ENCODE results near the gene ELF1. TPM values are rescaled to one million over a fixed set of nuclear protein-coding genes. Genes with fewer than 3 reads are reported as not detected.
"Not testable (repeated sequence)": the region's sequence is repeated elsewhere in the genome, so short reads cannot be mapped to it uniquely, and the experiment has no call there.

Gene ELF1
- total RNA-seq, 1 experiment from 2014 or later = 15.3 TPM

- Histone ChIP-seq H3K9me2 (replicated peaks; ENCODE audit: low read length) (no peaks in the 10 kb centered on the region), H3K79me2 (ENCODE audit: low read length) (no peaks in the 10 kb centered on the region), H3K4me3 (ENCODE audit: low read length) (no peak overlapping the region), H3K27ac (ENCODE audit: low read length) (no peak overlapping the region), H3K4me1 (ENCODE audit: insufficient read depth, low read length) (no peaks in the 10 kb centered on the region), H2AFZ (ENCODE audit: low read length) (no peak overlapping the region), H3K36me3 (ENCODE audit: low read depth, low read length) (no peaks in the 10 kb centered on the region), H4K20me1 (ENCODE audit: low read length) (no peaks in the 10 kb centered on the region), H3K9me3 (ENCODE audit: low read length) (no peaks in the 10 kb centered on the region), H3F3A (ENCODE audit: low read length, unreplicated experiment) (no peaks in the 10 kb centered on the region), H3K4me2 (ENCODE audit: low read length) (no peak overlapping the region), H3K27me3 (ENCODE audit: low read length) (no peaks in the 10 kb centered on the region), H3K9ac (ENCODE audit: low read length) (no peak overlapping the region)
- no peak for ATAC-seq
- POLR2A ChIA-PET (ENCODE audit: unreplicated experiment) = no interaction called here
- intact Hi-C loops (cut with micrococcal nuclease) = no loop called here
- no peak for DNase-seq
- no peak for TF ChIP-seq CTCF (conservative IDR thresholded peaks at IDR 0.05; ENCODE audit: low read depth, low read length)
- TF ChIP-seq EZH2 (IDR thresholded peaks at IDR 0.05; ENCODE audit: low read length, unreplicated experiment) = no peak
- TF ChIP-seq EZH2phosphoT487 (IDR thresholded peaks at IDR 0.05; ENCODE audit: borderline replicate concordance, low read length) = no peak
- CTCF ChIA-PET = no interaction called here
- no TSS peak for BruUV-seq (replicated peaks)
These were observed 133.1 kb downstream of the ELF1 start for GRCh38 chr13:40886017-40886416.

GRCh38 chr13:40884175-40884574 is 134.9 kb downstream of the ELF1 start:
- H3K4me1 ChIP-seq (ENCODE audit: insufficient read depth, low read length) = not testable (repeated sequence)

More at GRCh38 chr13:40884175-40884574, 134.9 kb downstream of the ELF1 start:
- H4K20me1 ChIP-seq (ENCODE audit: low read length); ATAC-seq; H2AFZ ChIP-seq (ENCODE audit: low read length); BruUV-seq (replicated peaks); H3K79me2 ChIP-seq (ENCODE audit: low read length); POLR2A ChIA-PET (ENCODE audit: unreplicated experiment); H3K27ac ChIP-seq (ENCODE audit: low read length); H3K9me3 ChIP-seq (ENCODE audit: low read length); H3F3A ChIP-seq (ENCODE audit: low read length, unreplicated experiment); DNase-seq; intact Hi-C loops (cut with micrococcal nuclease); H3K9me2 ChIP-seq (replicated peaks; ENCODE audit: low read length); H3K9ac ChIP-seq (ENCODE audit: low read length); CTCF ChIA-PET; H3K36me3 ChIP-seq (ENCODE audit: low read depth, low read length); H3K4me3 ChIP-seq (ENCODE audit: low read length); H3K4me2 ChIP-seq (ENCODE audit: low read length); H3K27me3 ChIP-seq (ENCODE audit: low read length): not testable (repeated sequence)

Other genes with a start within 250 kb of the ELF1 start
- gene MRPS31, start 248.1 kb downstream of the ELF1 start, total RNA-seq (2014; rRNA removed) = 13.3 and 14.6 TPM in 2 replicates
- 20.6 and 22.0 TPM in 2 replicates for gene SLC25A15, start 229.7 kb downstream of the ELF1 start, total RNA-seq (2014; rRNA removed)
- 6.4 and 7.3 TPM in 2 replicates for gene WBP4, start 42.2 kb upstream of the ELF1 start, total RNA-seq (2014; rRNA removed)
- 4.4 and 5.1 TPM in 2 replicates for gene KBTBD6, start 113.5 kb upstream of the ELF1 start, total RNA-seq (2014; rRNA removed)
- 1.0 and 1.6 TPM in 2 replicates for gene KBTBD7, start 175.3 kb upstream of the ELF1 start, total RNA-seq (2014; rRNA removed)
- 4.7 and 8.2 TPM in 2 replicates for gene MTRF1, start 244.3 kb upstream of the ELF1 start, total RNA-seq (2014; rRNA removed)

Data from PC-3 (cell line).